Activated naive CD8-positive, alpha-beta T cell treated with anti-CD3 and anti-CD28 coated beads, Interleukin-2, amount 50 U/mL, for 16 hours (primary cell): ENCODE measurements around the gene MSRB1.

Experiments
- DNase-seq: peaks from one replicate; pipeline ENCODE4 v3.0.0-alpha.2; 2020; ENCODE audit warnings: low read depth, low spot score

MSRB1 gene

GRCh38 chr16:1918351-1919326 is 24.4 kb downstream of the MSRB1 start, which contains the start of gene HS3ST6:
TSS of gene HS3ST6 (minus strand) at chr16:1918415. CDS start at chr16:1918323, 92 bp downstream.
- DNase-seq: no peak

- DNase-seq: no peak
These were observed 25.2 kb downstream of the MSRB1 start for GRCh38 chr16:1917665-1918350.

GRCh38 chr16:1917056-1917664 is 25.8 kb downstream of the MSRB1 start:
- DNase-seq: no peak

GRCh38 chr16:1916640-1916990 is 26.4 kb downstream of the MSRB1 start:
- no peak for DNase-seq

- DNase-seq: no peak
These were observed 27.0 kb downstream of the MSRB1 start for GRCh38 chr16:1915732-1916639.

GRCh38 chr16:1914988-1915387 is 28.0 kb downstream of the MSRB1 start:
- DNase-seq: no peak

- no peak for DNase-seq
These were observed 28.9 kb downstream of the MSRB1 start for GRCh38 chr16:1914084-1914608.

GRCh38 chr16:1913327-1914083 is 29.5 kb downstream of the MSRB1 start:
- no peak for DNase-seq

GRCh38 chr16:1912215-1912543 is 30.8 kb downstream of the MSRB1 start:
- DNase-seq: no peak

- DNase-seq: no peak
These were observed 31.4 kb downstream of the MSRB1 start for GRCh38 chr16:1911467-1912214.

GRCh38 chr16:1909561-1910231 is 33.3 kb downstream of the MSRB1 start:
- DNase-seq: no peak

- DNase-seq: no peak
These were observed 34.0 kb downstream of the MSRB1 start for GRCh38 chr16:1908983-1909382.

GRCh38 chr16:1908184-1908583 is 34.8 kb downstream of the MSRB1 start:
- DNase-seq: no peak

- DNase-seq: no peak
These were observed 35.7 kb downstream of the MSRB1 start for GRCh38 chr16:1907226-1907860.

- no peak for DNase-seq
These were observed 36.2 kb downstream of the MSRB1 start for GRCh38 chr16:1906846-1907165.

GRCh38 chr16:1906055-1906845 is 36.7 kb downstream of the MSRB1 start:
- DNase-seq: no peak

- DNase-seq: no peak
These were observed 38.9 kb downstream of the MSRB1 start for GRCh38 chr16:1903845-1904840.
